Measurements from ENCODE around the gene GUCY2D.

DNA sequence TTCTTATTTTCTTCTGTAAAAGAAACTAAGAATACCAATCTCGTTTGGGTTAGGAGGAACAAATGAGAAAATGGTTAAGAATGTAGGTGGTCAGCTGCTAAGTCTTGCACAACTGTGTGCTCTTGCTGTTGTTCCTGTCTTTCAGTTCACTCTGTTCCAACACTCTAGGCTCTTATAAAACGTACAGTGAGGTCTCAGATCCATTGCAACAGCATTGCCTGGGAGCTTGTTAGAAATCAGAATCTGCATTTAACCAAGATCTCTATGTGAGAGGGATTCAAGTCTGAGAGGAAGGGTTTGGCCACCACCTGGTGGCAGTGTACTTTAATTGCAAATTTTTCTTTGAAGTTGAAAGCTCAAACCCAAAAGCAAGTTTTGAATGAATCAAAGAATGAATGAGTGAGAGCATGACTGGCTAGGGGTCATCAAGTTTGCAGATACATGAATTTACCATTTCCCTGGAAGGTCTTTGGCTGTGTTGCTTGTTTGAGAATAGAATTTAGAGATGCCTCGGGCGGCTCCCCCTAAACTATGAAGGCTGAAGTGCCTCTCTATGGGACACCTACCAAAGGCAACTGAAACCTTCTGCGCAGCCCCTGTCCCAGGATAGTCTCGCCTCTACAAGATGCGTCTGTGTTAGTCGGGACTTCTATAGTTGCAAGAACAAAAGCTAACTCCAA, 39.0 kb downstream of the GUCY2D start:
- TF ChIP-seq, protein P1, sequence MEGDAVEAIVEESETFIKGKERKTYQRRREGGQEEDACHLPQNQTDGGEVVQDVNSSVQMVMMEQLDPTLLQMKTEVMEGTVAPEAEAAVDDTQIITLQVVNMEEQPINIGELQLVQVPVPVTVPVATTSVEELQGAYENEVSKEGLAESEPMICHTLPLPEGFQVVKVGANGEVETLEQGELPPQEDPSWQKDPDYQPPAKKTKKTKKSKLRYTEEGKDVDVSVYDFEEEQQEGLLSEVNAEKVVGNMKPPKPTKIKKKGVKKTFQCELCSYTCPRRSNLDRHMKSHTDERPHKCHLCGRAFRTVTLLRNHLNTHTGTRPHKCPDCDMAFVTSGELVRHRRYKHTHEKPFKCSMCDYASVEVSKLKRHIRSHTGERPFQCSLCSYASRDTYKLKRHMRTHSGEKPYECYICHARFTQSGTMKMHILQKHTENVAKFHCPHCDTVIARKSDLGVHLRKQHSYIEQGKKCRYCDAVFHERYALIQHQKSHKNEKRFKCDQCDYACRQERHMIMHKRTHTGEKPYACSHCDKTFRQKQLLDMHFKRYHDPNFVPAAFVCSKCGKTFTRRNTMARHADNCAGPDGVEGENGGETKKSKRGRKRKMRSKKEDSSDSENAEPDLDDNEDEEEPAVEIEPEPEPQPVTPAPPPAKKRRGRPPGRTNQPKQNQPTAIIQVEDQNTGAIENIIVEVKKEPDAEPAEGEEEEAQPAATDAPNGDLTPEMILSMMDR (IDR thresholded peaks at IDR 0.05; ENCODE audit: low read depth, low read length): peak; percentile 66
- no peak for TF ChIP-seq EZH2phosphoT487 (IDR thresholded peaks at IDR 0.05; ENCODE audit: low read depth)
